Fibroblast of skin of scalp (primary cell): Measurements from ENCODE around the gene COX5A. TPM values are rescaled to one million over a fixed set of nuclear protein-coding genes. Genes with fewer than 3 reads are reported as not detected.

ENCODE experiments used
- DNase-seq: peaks from one replicate; pipeline ENCODE4 v3.0.0-alpha.2; 2013
- polyA plus RNA-seq, 2 experiments: library from polyadenylated mRNA; unstranded; fragments of 120-200 nt; gene quantifications; one replicate each; pipeline ENCODE4 v1.2.1, GENCODE V29; 2013; ENCODE audit not compliant: insufficient read length in 2 of 2

COX5A gene
- 164 TPM for polyA plus RNA-seq (2013, experiment 1 of 2; ENCODE audit: insufficient read length)
- 158 TPM for polyA plus RNA-seq (2013, experiment 2 of 2; ENCODE audit: insufficient read length)

GRCh38 chr15:74937590-74938371 is at the start of gene COX5A:
Gene COX5A, minus strand, starts transcription at chr15:74938073. Its CDS starts 59 bp downstream, at chr15:74938014.
- DNase-seq = peak; percentile 97

- no peak for DNase-seq
Observed at GRCh38 chr15:74983725-74984231, 45.9 kb upstream of the COX5A start.

- DNase-seq = no peak
Observed at GRCh38 chr15:74982183-74982582, 44.3 kb upstream of the COX5A start.

GRCh38 chr15:74978503-74978902 is 40.6 kb upstream of the COX5A start:
- DNase-seq = no peak

GRCh38 chr15:74978077-74978476 is 40.2 kb upstream of the COX5A start:
- no peak for DNase-seq

GRCh38 chr15:74977599-74977998 is 39.7 kb upstream of the COX5A start:
- no peak for DNase-seq

GRCh38 chr15:74976159-74976558 is 38.3 kb upstream of the COX5A start:
- DNase-seq = no peak

GRCh38 chr15:74967670-74968069 is 29.8 kb upstream of the COX5A start:
- DNase-seq = no peak

GRCh38 chr15:74964794-74965193 is 26.9 kb upstream of the COX5A start:
- DNase-seq = peak; percentile 63

GRCh38 chr15:74963213-74963612 is 25.3 kb upstream of the COX5A start:
- DNase-seq = no peak

- DNase-seq = no peak
Observed at GRCh38 chr15:74962671-74963070, 24.8 kb upstream of the COX5A start.

- DNase-seq = no peak
Observed at GRCh38 chr15:74962219-74962618, 24.3 kb upstream of the COX5A start.

GRCh38 chr15:74961616-74962015 is 23.7 kb upstream of the COX5A start:
- no peak for DNase-seq

- DNase-seq = no peak
Observed at GRCh38 chr15:74960995-74961588, 23.2 kb upstream of the COX5A start.

GRCh38 chr15:74960286-74960685 is 22.4 kb upstream of the COX5A start:
- DNase-seq = no peak

- DNase-seq = no peak
Observed at GRCh38 chr15:74959586-74959939, 21.7 kb upstream of the COX5A start.

- no peak for DNase-seq
Observed at GRCh38 chr15:74958908-74959585, 21.2 kb upstream of the COX5A start.

- DNase-seq = peak; percentile 57
Observed at GRCh38 chr15:74958320-74958907, 20.5 kb upstream of the COX5A start.

- DNase-seq = no peak
Observed at GRCh38 chr15:74957476-74958035, 19.7 kb upstream of the COX5A start.

- peak; percentile 79 for DNase-seq
Observed at GRCh38 chr15:74956648-74957475, 19.0 kb upstream of the COX5A start, which contains the start of gene RPP25. Gene RPP25, minus strand, starts transcription at chr15:74956772. Its CDS starts 189 bp downstream, at chr15:74956583.
